Measurements from ENCODE around the gene OTUB2.

OTUB2 gene

DNA sequence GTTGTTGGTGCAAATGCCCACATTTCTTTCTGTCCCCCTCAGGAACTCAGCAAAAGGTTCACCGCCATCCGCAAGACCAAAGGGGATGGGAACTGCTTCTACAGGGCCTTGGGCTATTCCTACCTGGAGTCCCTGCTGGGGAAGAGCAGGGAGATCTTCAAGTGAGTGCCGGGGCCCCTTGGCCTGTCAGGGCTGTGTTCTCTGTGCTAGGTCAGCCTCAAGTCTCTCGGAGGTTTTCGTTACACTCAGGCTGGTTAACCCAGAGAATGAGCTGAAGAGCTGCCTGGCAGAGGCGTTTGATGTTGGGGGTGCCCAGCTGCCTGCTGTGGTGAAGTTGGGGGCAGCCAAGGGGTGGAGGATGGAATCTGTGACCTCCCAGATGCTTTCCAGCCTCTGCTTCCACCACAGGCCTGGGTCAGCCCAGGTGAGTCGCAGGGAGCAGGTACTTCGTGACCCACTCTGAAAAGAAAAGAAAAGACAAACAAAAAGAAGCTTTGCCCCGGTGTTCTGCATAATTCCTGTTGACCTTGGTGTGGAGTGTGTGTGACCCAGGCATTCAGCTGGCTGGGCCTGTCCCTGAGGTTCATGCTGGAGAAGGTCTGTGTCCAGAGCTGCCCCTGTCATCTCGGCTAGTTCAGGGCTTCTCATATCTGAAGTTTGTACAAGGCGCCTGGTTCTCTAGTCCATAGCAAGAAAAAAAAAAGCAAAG is 12.9 kb downstream of the OTUB2 start:
- no peaks in the 10 kb centered on the region for H3K9me3 Mint-ChIP-seq
- no peak overlapping the region for H3K27ac Mint-ChIP-seq
- no peak overlapping the region for H3K4me3 Mint-ChIP-seq
- H3K4me1 Mint-ChIP-seq (ENCODE audit: low read depth): no peaks in the 10 kb centered on the region
- H3K36me3 Mint-ChIP-seq (ENCODE audit: low read depth): peaks cover 7% of the 10 kb centered on the region
- no peaks in the 10 kb centered on the region for H3K27me3 Mint-ChIP-seq

DNA sequence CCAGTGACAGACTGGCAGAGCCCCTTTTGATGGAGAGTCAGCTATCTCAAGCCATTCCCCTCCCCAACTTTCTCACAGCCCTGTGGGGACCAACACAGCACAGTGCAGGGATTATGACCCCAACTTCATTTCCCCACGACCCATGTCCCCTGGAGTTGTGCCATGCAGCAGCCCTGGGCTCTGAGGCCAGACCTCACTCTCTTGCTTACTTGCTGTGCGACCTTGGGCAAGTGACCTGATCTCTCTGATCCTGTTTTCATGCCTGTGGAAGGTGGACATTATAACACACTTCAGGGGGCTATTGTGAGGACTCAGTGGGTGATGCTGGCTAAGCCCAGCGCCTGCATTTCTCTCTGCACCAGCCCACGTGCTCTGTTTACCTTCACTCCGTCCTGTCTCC is 14.1 kb downstream of the OTUB2 start:
- Mint-ChIP-seq H3K9me3 (no peaks in the 10 kb centered on the region), H3K36me3 (ENCODE audit: low read depth) (peaks cover 8% of the 10 kb centered on the region), H3K27me3 (no peaks in the 10 kb centered on the region), H3K4me1 (ENCODE audit: low read depth) (no peaks in the 10 kb centered on the region), H3K4me3 (no peak overlapping the region), H3K27ac (no peak overlapping the region)

DNA sequence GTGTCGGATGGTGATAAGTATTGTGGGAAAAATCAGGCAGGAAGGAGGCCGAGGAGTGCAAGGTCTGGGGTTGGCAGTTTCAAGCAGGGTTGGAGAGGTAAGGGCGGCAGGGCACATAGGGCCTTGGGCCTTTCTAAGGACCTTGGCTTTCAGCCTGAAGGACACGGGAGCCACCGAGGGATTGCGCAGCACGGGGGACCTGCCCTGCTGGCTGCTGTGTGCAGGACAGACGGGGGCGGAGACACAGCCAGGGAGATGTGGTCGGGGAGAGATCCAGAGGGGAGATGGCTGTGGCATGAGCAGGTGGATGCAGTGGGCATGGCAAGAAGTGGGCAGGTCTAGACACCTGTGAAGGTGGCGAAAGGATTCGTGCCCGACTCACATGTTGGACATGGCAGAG is 14.7 kb downstream of the OTUB2 start:
- Mint-ChIP-seq H3K9me3 (no peaks in the 10 kb centered on the region), H3K27ac (no peak overlapping the region), H3K27me3 (no peaks in the 10 kb centered on the region), H3K4me3 (no peak overlapping the region), H3K4me1 (ENCODE audit: low read depth) (no peaks in the 10 kb centered on the region), H3K36me3 (ENCODE audit: low read depth) (peaks cover 14% of the 10 kb centered on the region)

DNA sequence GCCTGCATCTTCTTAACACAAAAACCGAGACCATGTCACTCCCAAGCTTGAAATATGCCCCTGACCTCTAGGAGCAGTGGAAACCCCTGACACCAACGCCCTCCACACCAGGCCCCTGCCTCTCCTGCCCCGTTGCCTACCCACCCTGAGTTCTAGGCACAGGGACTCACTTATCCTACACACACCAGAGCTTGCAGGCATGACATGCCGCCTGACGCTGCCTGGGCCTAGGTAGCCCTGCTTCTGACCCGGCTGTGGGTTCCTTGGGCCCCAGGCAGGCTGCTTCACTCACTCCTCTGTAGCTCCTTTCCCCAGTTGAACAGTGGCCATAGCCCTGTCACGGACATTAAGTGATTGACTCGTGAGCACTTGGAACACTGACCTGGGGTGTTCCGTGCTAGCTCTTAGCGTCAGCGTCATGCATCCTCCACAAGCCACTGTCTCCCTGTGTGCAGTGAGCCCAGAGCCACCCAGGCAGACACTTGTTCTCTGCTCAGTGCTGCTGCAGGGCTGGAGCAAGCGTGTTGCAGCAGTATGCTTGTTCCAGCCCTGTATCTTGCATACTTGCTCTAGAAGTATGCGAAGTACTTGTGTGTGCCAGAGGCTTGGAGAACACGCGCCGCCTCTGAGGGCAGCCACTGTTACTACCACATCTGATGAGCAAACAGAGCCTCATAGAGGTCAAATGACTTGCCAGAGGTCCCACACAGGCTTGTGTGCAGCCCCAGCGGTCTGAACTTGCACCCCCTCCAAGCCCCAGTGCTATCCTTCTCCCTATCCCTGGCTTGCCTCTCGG is 15.6 kb downstream of the OTUB2 start:
- Mint-ChIP-seq H3K36me3 (ENCODE audit: low read depth) (peaks cover 17% of the 10 kb centered on the region), H3K4me1 (ENCODE audit: low read depth) (no peaks in the 10 kb centered on the region), H3K27ac (no peak overlapping the region), H3K4me3 (no peak overlapping the region), H3K9me3 (no peaks in the 10 kb centered on the region), H3K27me3 (no peaks in the 10 kb centered on the region)

DNA sequence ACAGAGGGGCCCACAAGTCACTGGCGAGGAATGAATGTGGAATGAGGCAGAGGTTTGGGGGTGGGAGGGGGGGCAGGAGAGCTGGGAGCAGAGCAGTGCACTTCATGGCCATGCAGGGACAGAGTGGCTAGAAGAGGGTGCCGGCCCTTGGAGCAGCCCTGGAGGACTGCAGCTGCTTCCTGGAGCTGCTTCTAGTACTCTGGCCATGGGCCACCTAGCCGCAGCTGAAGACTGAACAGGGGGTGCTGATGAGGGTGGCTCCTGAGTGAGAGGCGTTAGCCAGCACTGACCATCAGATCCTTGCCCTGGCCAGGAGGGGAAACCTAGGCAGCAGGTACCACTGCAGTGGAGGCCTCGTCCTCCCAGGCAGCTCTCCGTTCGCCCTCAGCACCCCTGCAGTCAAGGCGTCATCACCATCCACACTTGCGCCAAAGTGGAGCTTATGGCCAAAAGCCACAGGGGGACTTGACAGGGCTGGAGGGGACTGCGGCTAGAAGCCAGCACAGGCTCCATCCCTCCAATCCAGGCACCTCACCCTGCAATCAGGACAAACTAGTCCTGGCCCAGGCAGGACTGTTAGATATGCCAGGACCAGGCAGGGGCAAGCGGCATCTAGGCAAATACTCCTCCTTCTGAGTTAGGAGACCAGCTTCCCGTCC is 16.4 kb downstream of the OTUB2 start:
- H3K4me1 Mint-ChIP-seq (ENCODE audit: low read depth): no peaks in the 10 kb centered on the region
- H3K9me3 Mint-ChIP-seq: no peaks in the 10 kb centered on the region
- H3K36me3 Mint-ChIP-seq (ENCODE audit: low read depth): peaks cover 22% of the 10 kb centered on the region
- H3K4me3 Mint-ChIP-seq: no peak overlapping the region
- no peak overlapping the region for H3K27ac Mint-ChIP-seq
- H3K27me3 Mint-ChIP-seq: no peaks in the 10 kb centered on the region

DNA sequence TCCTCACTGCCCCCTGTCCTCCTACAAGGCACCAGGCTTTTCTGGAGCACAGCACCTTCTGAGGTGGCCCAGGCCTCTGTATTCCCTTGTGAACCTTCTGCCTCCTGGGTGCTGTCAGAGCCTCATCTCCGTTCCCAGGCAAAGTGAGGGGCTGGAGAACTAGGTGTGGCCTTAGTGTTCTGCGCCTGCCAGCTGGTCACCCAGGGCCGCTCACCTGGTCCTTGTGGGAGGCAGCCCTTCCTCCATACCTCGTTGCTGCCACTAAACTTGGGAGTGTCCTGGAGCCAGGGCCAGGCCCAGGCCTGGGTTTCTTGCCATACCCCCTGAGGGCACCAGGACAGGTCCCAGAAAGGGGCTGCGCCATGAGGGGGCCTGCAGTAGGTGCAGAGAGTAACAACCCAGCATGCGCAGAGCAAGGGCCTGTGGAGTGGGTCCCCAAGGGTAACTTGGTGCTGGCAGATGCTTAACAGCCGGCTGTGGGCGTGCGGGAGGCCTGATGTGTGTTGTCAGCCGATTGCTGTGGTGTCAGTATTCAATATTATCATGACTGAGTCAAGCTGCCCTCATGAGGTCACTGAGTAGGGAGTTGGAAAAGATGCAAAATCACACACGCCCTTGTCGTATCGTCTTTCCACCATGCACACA is 17.1 kb downstream of the OTUB2 start:
- Mint-ChIP-seq H3K36me3 (ENCODE audit: low read depth) (peaks cover 29% of the 10 kb centered on the region), H3K27me3 (no peaks in the 10 kb centered on the region), H3K4me1 (ENCODE audit: low read depth) (no peaks in the 10 kb centered on the region), H3K9me3 (no peaks in the 10 kb centered on the region), H3K4me3 (no peak overlapping the region), H3K27ac (no peak overlapping the region)

DNA sequence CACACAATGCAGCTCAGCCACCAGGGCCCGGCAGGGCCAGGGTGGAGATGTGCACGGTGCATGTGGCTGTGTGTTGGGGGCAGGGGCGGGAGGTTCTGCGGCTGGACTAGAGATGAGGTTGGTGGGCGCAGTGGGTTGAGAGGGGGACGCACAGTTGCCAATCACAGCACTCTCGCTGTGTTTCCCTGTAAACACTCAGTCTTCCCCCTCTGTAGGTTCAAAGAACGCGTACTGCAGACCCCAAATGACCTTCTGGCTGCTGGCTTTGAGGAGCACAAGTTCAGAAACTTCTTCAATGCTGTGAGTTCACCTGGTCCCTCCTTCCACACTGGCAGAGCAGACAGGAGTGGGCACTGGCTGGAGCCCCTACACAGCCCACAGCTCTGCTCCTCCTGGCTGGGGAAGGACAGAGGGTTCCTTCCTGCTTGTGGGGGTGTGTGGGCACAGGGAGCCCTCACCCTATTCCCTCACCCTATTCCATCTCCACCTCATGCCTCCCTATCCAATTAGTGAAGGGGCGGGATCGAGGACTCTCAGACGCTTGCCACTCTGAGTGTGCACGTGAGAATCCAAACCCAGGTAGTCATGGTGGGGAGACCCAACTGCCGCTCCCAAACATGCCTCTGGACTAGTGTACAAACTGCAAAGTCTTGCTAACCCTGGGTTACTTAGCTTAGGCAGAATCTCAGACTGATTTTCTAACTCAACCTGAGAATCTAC is 17.8 kb downstream of the OTUB2 start:
- Mint-ChIP-seq H3K9me3 (no peaks in the 10 kb centered on the region), H3K4me1 (ENCODE audit: low read depth) (no peaks in the 10 kb centered on the region), H3K36me3 (ENCODE audit: low read depth) (peaks cover 32% of the 10 kb centered on the region), H3K4me3 (no peak overlapping the region), H3K27me3 (no peaks in the 10 kb centered on the region), H3K27ac (no peak overlapping the region)

DNA sequence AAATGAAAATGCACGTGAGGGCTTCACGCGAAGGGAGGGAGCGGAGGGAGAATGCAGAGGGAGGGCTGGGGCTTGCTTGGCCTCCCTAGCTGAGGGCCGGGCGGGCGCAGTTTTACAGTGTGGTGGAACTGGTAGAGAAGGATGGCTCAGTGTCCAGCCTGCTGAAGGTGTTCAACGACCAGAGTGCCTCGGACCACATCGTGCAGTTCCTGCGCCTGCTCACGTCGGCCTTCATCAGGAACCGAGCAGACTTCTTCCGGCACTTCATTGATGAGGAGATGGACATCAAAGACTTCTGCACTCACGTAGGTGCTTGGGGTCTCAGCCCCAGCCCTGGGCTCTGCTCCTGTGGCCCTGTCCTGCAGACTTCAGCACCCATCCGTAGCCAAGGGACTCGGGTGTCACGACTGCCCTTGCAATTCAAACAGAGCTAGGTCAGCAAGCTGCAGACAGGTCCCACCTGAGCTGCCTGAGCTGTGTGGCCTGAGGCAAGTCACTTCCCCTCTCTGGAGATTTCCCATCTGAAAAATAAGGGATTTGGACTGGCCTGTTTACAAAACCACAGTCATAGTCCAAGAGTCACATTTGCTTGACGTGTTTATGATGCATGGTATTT is 18.4 kb downstream of the OTUB2 start:
- no peaks in the 10 kb centered on the region for H3K4me1 Mint-ChIP-seq (ENCODE audit: low read depth)
- peaks cover 36% of the 10 kb centered on the region for H3K36me3 Mint-ChIP-seq (ENCODE audit: low read depth)
- H3K4me3 Mint-ChIP-seq: no peak overlapping the region
- H3K9me3 Mint-ChIP-seq: no peaks in the 10 kb centered on the region
- H3K27me3 Mint-ChIP-seq: no peaks in the 10 kb centered on the region
- H3K27ac Mint-ChIP-seq: no peak overlapping the region

DNA sequence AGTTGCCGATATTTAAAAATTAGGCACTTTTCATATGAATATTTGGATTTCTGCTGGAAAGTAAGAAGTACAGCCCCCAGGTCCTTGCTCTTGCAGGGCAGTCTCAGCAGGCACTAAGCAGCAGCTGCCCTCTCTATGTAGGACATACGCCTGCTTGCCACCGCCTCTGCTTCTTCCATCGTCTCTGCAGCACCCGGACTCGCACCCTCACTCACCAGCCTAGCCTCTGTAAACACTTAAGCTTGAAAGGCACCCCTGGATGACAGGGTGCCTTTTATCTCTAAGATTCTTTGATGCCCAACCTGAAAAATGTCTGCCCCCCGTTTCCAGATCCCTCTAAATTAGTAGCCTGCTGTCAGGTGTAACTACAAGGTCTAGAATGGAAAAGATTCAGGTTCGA is 19.0 kb downstream of the OTUB2 start:
- no peaks in the 10 kb centered on the region for H3K4me1 Mint-ChIP-seq (ENCODE audit: low read depth)
- H3K4me3 Mint-ChIP-seq: no peak overlapping the region
- H3K36me3 Mint-ChIP-seq (ENCODE audit: low read depth): peaks cover 40% of the 10 kb centered on the region
- H3K27ac Mint-ChIP-seq: no peak overlapping the region
- H3K27me3 Mint-ChIP-seq: no peaks in the 10 kb centered on the region
- no peaks in the 10 kb centered on the region for H3K9me3 Mint-ChIP-seq

DNA sequence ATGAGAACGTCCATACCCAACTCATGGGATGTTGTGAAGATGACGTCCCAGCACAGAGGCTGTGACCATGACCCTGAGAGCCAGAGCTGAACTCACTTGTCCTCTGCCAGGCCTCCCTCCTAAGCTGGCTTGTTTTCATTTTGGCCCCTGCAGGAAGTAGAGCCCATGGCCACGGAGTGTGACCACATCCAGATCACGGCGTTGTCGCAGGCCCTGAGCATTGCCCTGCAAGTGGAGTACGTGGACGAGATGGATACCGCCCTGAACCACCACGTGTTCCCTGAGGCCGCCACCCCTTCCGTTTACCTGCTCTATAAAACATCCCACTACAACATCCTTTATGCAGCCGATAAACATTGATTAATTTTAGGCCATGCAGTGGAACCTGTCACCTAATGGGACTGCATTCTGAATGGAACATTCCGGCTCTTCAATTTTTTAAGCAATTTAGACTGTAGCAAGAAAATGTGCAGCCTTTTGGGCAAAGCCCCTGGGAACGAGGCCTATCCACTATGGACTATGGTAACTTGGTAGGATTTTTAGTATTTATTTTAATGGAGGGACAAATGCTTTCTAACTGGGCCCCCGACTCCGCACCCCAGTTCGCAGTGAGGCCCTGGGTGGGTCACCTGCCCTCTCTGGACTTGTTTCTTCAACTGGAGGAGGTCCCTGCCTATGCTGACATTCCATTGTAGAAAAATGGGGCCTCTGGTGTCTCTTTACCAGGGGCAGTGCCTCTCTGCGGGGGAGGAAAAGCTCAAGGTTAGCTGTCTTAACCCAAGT is 19.6 kb downstream of the OTUB2 start:
- Mint-ChIP-seq H3K27ac (no peak overlapping the region), H3K36me3 (ENCODE audit: low read depth) (peaks cover 46% of the 10 kb centered on the region), H3K27me3 (no peaks in the 10 kb centered on the region)

DNA sequence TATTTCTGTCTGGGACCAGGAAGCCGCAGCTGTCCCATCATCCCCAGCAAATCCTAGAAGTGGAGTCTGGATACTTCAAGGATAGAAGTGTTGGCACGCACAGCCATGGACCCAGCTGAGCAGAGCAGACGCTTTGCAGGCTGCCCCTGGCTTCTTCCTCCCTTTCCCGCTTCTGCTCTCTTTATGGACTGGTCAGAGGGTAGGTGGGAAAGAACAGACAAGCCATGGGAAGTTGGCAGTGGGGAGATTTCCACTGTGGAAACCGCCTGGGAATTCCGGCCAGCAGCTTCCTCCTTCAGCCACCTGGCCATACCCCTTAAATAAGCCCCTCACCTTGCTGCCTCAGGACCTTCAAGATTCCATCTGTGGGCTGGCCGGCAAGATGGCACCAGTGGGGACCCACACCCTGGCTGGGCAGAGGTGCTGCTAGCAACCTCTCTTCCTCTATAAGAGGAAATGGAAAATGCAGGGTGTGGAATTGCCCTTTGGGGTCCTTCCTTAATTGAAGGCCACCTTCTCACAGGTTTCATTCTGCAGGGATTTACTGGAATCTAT is 20.6 kb downstream of the OTUB2 start:
- H3K4me3 Mint-ChIP-seq: no peak overlapping the region
- no peaks in the 10 kb centered on the region for H3K4me1 Mint-ChIP-seq (ENCODE audit: low read depth)
- H3K27me3 Mint-ChIP-seq: no peaks in the 10 kb centered on the region
- no peaks in the 10 kb centered on the region for H3K9me3 Mint-ChIP-seq
- H3K27ac Mint-ChIP-seq: no peak overlapping the region
- peaks cover 56% of the 10 kb centered on the region for H3K36me3 Mint-ChIP-seq (ENCODE audit: low read depth)

More for the DNA sequence above, 19.6 kb downstream of the OTUB2 start:
- Mint-ChIP-seq H3K4me1 (ENCODE audit: low read depth) (no peaks in the 10 kb centered on the region), H3K9me3 (no peaks in the 10 kb centered on the region), H3K4me3 (no peak overlapping the region)

DNA sequence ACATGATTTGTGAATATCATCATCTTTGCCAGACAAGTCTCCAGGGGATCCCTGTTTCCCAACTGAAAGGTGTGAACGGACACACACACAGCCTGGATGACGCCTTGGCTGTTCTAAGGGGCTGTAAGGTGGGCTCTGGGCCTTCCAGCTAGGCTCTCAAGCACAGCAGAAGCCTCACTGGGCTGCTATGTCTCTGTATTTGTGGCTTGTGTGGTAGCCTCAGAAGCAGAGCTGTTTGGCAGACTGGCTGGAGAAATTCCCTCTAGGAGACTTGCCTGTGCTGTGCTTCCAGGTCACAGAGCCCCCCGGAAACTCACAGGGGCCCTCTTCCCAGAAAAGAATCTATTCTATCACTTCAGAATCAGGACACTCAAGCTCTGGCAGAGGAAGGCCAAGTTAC is 21.4 kb downstream of the OTUB2 start:
- Mint-ChIP-seq H3K27me3 (no peaks in the 10 kb centered on the region), H3K4me3 (no peak overlapping the region), H3K9me3 (no peaks in the 10 kb centered on the region), H3K36me3 (ENCODE audit: low read depth) (peaks cover 62% of the 10 kb centered on the region), H3K27ac (no peak overlapping the region), H3K4me1 (ENCODE audit: low read depth) (peaks cover 5% of the 10 kb centered on the region)
